IPS-20b (cell line): ENCODE results near the gene CCSER2.

Experiments
- H3K27ac ChIP-seq: one replicate; pipeline ENCODE4 v1.5.1; 2013; ENCODE audit warnings: low read length
- H3K27me3 ChIP-seq: 2 replicates; pipeline ENCODE4 v1.6.1; 2013; ENCODE audit warnings: mild to moderate bottlenecking, low read length, inconsistent platforms; ENCODE audit not compliant: insufficient read depth
- H3K36me3 ChIP-seq: 2 replicates; pipeline ENCODE4 v1.6.1; 2013; ENCODE audit warnings: low read depth, mild to moderate bottlenecking, inconsistent platforms, low read length, moderate library complexity; ENCODE audit not compliant: insufficient read depth
- H3K4me1 ChIP-seq: 2 replicates; pipeline ENCODE4 v1.6.1; 2013; ENCODE audit warnings: mild to moderate bottlenecking, control low read depth, inconsistent platforms, low read length, moderate library complexity; ENCODE audit not compliant: insufficient read depth
- H3K4me3 ChIP-seq: 2 replicates; pipeline ENCODE4 v1.5.1; 2013; ENCODE audit warnings: mild to moderate bottlenecking, low read length, inconsistent platforms
- H3K9ac ChIP-seq: 2 replicates; pipeline ENCODE4 v1.6.1; 2013; ENCODE audit warnings: low read depth, mild to moderate bottlenecking, inconsistent platforms, low read length, moderate library complexity
- H3K9me3 ChIP-seq: 2 replicates; pipeline ENCODE4 v1.6.1; 2013; ENCODE audit warnings: mild to moderate bottlenecking, low read depth, low read length, inconsistent platforms; ENCODE audit not compliant: insufficient read depth

Gene CCSER2

GRCh38 chr10:84551437-84552120 lies 223.2 kb downstream of the CCSER2 start:
- H3K9me3 ChIP-seq, result no peaks in the 10 kb centered on the region
- H3K4me1 ChIP-seq, result no peaks in the 10 kb centered on the region
- H3K36me3 ChIP-seq, result no peaks in the 10 kb centered on the region
- no peak overlapping the region for H3K9ac ChIP-seq
- no peaks in the 10 kb centered on the region for H3K27me3 ChIP-seq
- H3K4me3 ChIP-seq, result no peak overlapping the region
- H3K27ac ChIP-seq, result no peak overlapping the region

- no peak overlapping the region for H3K27ac ChIP-seq
- H3K36me3 ChIP-seq, result no peaks in the 10 kb centered on the region
- H3K27me3 ChIP-seq, result no peaks in the 10 kb centered on the region
- H3K4me1 ChIP-seq, result no peaks in the 10 kb centered on the region
- H3K9me3 ChIP-seq, result no peaks in the 10 kb centered on the region
- H3K9ac ChIP-seq, result no peak overlapping the region
- H3K4me3 ChIP-seq, result no peak overlapping the region
These were observed 224.1 kb downstream of the CCSER2 start for GRCh38 chr10:84552478-84552877.

GRCh38 chr10:84562592-84562991 lies 234.2 kb downstream of the CCSER2 start:
- H3K9me3 ChIP-seq, result no peaks in the 10 kb centered on the region
- no peak overlapping the region for H3K27ac ChIP-seq
- H3K9ac ChIP-seq, result no peak overlapping the region
- H3K4me3 ChIP-seq, result no peak overlapping the region
- H3K4me1 ChIP-seq, result peaks cover under 1% of the 10 kb centered on the region; the same call in 1 of the 2 replicates
- no peaks in the 10 kb centered on the region for H3K36me3 ChIP-seq
- H3K27me3 ChIP-seq, result no peaks in the 10 kb centered on the region

DNA sequence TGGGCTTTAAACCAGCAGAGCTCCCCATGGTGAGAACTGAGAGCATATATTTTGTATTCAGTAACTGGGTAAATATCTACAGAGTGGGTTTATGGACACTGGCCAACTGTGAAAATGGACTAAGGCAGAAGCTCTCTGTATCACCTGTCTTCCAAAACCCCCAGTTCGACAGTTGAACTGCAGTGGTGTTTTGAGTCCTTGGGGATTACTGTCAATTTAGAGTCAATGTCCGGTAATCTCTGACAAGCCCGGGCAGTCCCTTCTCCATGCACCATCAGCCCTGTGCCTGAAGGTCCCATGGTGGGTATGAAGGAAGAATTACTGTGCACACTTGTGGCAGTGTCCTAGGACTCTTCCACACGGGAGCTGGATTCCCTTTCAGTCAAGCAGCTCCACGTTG lies 235.0 kb downstream of the CCSER2 start:
- Histone ChIP-seq H3K9me3 (no peaks in the 10 kb centered on the region), H3K4me3 (no peak overlapping the region), H3K36me3 (no peaks in the 10 kb centered on the region), H3K27ac (no peak overlapping the region), H3K9ac (no peak overlapping the region), H3K4me1 (peaks cover 3% of the 10 kb centered on the region; the same call in 1 of the 2 replicates), H3K27me3 (no peaks in the 10 kb centered on the region)

DNA sequence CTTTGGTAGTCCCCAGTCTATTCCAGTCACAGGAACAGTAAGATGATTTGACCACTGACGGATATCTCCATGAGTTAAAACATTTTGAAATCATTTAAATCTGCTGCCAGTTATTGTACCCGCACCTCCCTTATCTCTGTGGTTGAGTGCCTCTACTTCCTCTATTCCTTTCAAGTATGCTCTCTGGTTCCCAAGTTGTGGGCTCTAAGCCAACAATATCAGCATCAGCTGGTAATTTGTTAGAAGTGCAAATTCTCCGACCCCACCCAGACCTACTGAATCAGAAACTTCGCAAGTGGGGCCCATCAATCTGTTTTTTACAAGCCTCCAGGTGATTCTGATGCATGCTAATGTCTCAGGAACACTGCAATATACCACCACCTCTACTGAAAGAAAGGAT lies 235.5 kb downstream of the CCSER2 start:
- Histone ChIP-seq H3K4me1 (peaks cover 8% of the 10 kb centered on the region; the same call in 1 of the 2 replicates), H3K36me3 (no peaks in the 10 kb centered on the region), H3K9ac (no peak overlapping the region), H3K27ac (no peak overlapping the region), H3K27me3 (no peaks in the 10 kb centered on the region), H3K9me3 (no peaks in the 10 kb centered on the region), H3K4me3 (no peak overlapping the region)

- H3K27ac ChIP-seq, result no peak overlapping the region
- no peaks in the 10 kb centered on the region for H3K36me3 ChIP-seq
- no peaks in the 10 kb centered on the region for H3K27me3 ChIP-seq
- no peak overlapping the region for H3K9ac ChIP-seq
- H3K4me1 ChIP-seq, result peaks cover 9% of the 10 kb centered on the region; the same call in 1 of the 2 replicates
- no peak overlapping the region for H3K4me3 ChIP-seq
- no peaks in the 10 kb centered on the region for H3K9me3 ChIP-seq
These were observed 237.6 kb downstream of the CCSER2 start for GRCh38 chr10:84565881-84566582.

DNA sequence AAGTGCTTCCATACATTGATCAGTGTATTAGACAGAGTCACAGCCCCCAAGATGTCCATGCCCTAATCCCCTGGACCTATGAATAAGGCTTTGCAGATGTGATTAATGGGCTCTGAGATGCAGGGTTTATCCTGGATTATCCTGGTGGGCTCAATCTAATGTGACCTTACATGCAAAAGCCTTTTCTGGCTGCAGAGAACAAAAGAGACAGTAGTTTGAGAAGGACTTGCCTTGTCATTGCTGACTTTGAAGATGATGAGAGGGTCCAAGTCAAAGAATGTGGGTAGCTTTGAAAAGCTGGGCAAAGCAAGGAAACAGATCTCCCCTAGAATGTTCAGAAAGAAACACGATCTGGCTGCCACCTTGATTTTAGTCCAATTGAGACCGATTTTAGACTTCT lies 238.7 kb downstream of the CCSER2 start:
- no peaks in the 10 kb centered on the region for H3K36me3 ChIP-seq
- no peak overlapping the region for H3K4me3 ChIP-seq
- no peaks in the 10 kb centered on the region for H3K9me3 ChIP-seq
- H3K4me1 ChIP-seq, result peaks cover 9% of the 10 kb centered on the region; the same call in 1 of the 2 replicates
- no peak overlapping the region for H3K27ac ChIP-seq
- no peaks in the 10 kb centered on the region for H3K27me3 ChIP-seq
- H3K9ac ChIP-seq, result no peak overlapping the region
